HepG2 (cell line): Measurements from ENCODE around the gene CAMK1D. TPM values are rescaled to one million over a fixed set of nuclear protein-coding genes. Genes with fewer than 3 reads are reported as not detected.

ENCODE experiments used
- ATAC-seq: fragments of 200-7000 bp; cut with Tn5 transposase; 3 replicates; pipeline ENCODE4 v1.9.1; 2020; ENCODE audit warnings: mild to moderate bottlenecking, moderate library complexity
- BruUV-seq: library from RNA; stranded (reverse); fragments of 400-500 nt; replicated peaks from 2 replicates; lab custom pipeline; 2021; lab: Mats Ljungman, UMichigan
- CTCF ChIA-PET: fragments of 300-600 bp; formaldehyde crosslinking; extraction: SDS; loops from one replicate; lab custom pipeline; 2021; ENCODE audit warnings: low total read pairs, inconsistent platforms, low intra/inter-chr PET ratio; lab: Yijun Ruan, JAX
- POLR2A ChIA-PET: fragments of 350-600 bp; sonication (Branson Sonifier 250); formaldehyde crosslinking; loops from one replicate; lab custom pipeline; 2020; ENCODE audit warnings: antibody characterized with exemption, inconsistent platforms; lab: Yijun Ruan, JAX
- DNase-seq: peaks from one replicate; pipeline ENCODE4 v3.0.0-alpha.2; 2015; ENCODE audit warnings: low spot score
- FAIRE-seq: peaks from 3 replicates; lab custom pipeline; 2011; peaks lifted over from hg19 to GRCh38; lab: Jason Lieb, UNC
- H2AFZ ChIP-seq: one replicate; pipeline ENCODE4 v1.6.1; 2011; ENCODE audit warnings: low read length, inconsistent platforms
- H3K27ac ChIP-seq: fragments of 300-600 bp; 3 replicates; pipeline ENCODE4 v1.8.0; 2011; ENCODE audit warnings: mixed run types, mild to moderate bottlenecking, mixed read lengths, low read length, inconsistent platforms; ENCODE audit not compliant: insufficient read depth; ENCODE audit errors: extremely low read length
- H3K27me3 ChIP-seq, 2 experiments: fragments of 200-600 bp in 1 of 2; 2 replicates in 1 of 2; 3 replicates in 1 of 2; pipeline versions ENCODE4 v1.6.0 to v1.8.0; 2011; ENCODE audit warnings: low read length in 2 of 2, mild to moderate bottlenecking in 2 of 2, moderate library complexity in 2 of 2, inconsistent platforms in 1 of 2; ENCODE audit not compliant: insufficient read depth in 2 of 2, control insufficient read depth in 1 of 2
- H3K36me3 ChIP-seq, 2 experiments: fragments of 200-600 bp in 1 of 2; replicated peaks in 1 of 2; 2 replicates in 1 of 2; 3 replicates in 1 of 2; pipeline versions ENCODE4 v1.5.1 to v1.8.0; 2011; ENCODE audit warnings: low read length in 2 of 2, inconsistent platforms in 1 of 2; ENCODE audit not compliant: insufficient read depth in 2 of 2, control insufficient read depth in 1 of 2
- H3K4me1 ChIP-seq: 2 replicates; pipeline ENCODE4 v1.5.1; 2012; ENCODE audit warnings: low read length, inconsistent platforms; ENCODE audit not compliant: insufficient read depth
- H3K4me2 ChIP-seq: 2 replicates; pipeline ENCODE4 v1.6.0; 2011; ENCODE audit warnings: low read depth, low read length, inconsistent platforms
- H3K4me3 ChIP-seq, 3 experiments: fragments of 200-600 bp in 1 of 3; sonication (generic), shearing (Covaris generic) in 1 of 3; replicated peaks in 1 of 3; 2 replicates each; pipeline ENCODE4 v1.5.1; 2011 to 2016; ENCODE audit warnings: low read length in 3 of 3, inconsistent platforms in 2 of 3, low read depth in 2 of 3, mild to moderate bottlenecking in 2 of 3, control low read depth in 1 of 3, mixed read lengths in 1 of 3; ENCODE audit not compliant: insufficient read depth in 1 of 3
- H3K79me2 ChIP-seq: one replicate; pipeline ENCODE4 v1.6.1; 2011; ENCODE audit warnings: low read length, inconsistent platforms; ENCODE audit not compliant: insufficient read depth
- H3K9ac ChIP-seq: 2 replicates; pipeline ENCODE4 v1.6.0; 2011; ENCODE audit warnings: mild to moderate bottlenecking, low read depth, low read length, inconsistent platforms; ENCODE audit not compliant: insufficient read depth
- H3K9me3 ChIP-seq: 2 replicates; pipeline ENCODE4 v1.5.1; 2012; ENCODE audit warnings: mild to moderate bottlenecking, low read length
- H4K20me1 ChIP-seq: 2 replicates; pipeline ENCODE4 v1.6.0; 2011; ENCODE audit warnings: inconsistent platforms, mild to moderate bottlenecking, low read length, moderate library complexity; ENCODE audit not compliant: insufficient read depth
- MIER2 ChIP-seq: IDR thresholded peaks from 2 replicates; pipeline ENCODE4 v1.6.1; 2016; ENCODE audit warnings: missing biosample characterization, missing genetic modification reagents
- SPEN ChIP-seq: sonication (generic); formaldehyde crosslinking; IDR thresholded peaks from 2 replicates; pipeline ENCODE4 v1.5.1; 2020; ENCODE audit warnings: low read depth, mild to moderate bottlenecking, missing genetic modification reagents
- THAP11 ChIP-seq: IDR thresholded peaks from 2 replicates; pipeline ENCODE4 v1.6.1; 2016; ENCODE audit warnings: missing biosample characterization, missing genetic modification reagents
- ZBTB7B ChIP-seq: sonication (generic); formaldehyde crosslinking; IDR thresholded peaks from 2 replicates; pipeline ENCODE4 v1.4.0; 2020; ENCODE audit warnings: missing genetic modification reagents
- ZNF3 ChIP-seq: IDR thresholded peaks from 2 replicates; pipeline ENCODE4 v1.7.0; 2017; ENCODE audit warnings: inconsistent platforms
- ZNF891 ChIP-seq: sonication (generic); formaldehyde crosslinking; IDR thresholded peaks from 2 replicates; pipeline ENCODE4 v1.5.0; 2020; ENCODE audit warnings: mild to moderate bottlenecking, missing genetic modification reagents
- WGBS: methylation state at CpG from one replicate; pipeline ENCODE4 v1.1.6; 2017; ENCODE audit warnings: low lambda C conversion rate; 5-methylcytosine and 5-hydroxymethylcytosine counted together
- in situ Hi-C: cut with HindIII; loops from 2 replicates; pipeline ENCODE4 v1.10.0; 2017; ENCODE audit warnings: low pct_unique_long_range_greater_than_20kb; ENCODE audit not compliant: extremely low pct_ligation_motif_present
- intact Hi-C: fragments of 100-400 bp; cut with micrococcal nuclease; formaldehyde crosslinking; loops from one replicate; pipeline ENCODE4 v1.10.0; 2022; ENCODE audit not compliant: unreplicated experiment
- polyA plus RNA-seq, 8 experiments: library from polyadenylated mRNA; depleted of rRNA in 3 of 8; stranded (reverse) in 7 of 8; unstranded in 1 of 8; fragments of >200 nt; fragmentation: Illumina TruSeq in 4 of 8; extraction: Trizol in 4 of 8; gene quantifications; 2 replicates each; pipeline versions ENCODE4 v1.2.1 to v1.2.3, GENCODE V29; 2011 to 2016; ENCODE audit warnings: low read depth in 4 of 8, missing spikeins in 1 of 8, mixed read lengths in 1 of 8; ENCODE audit not compliant: insufficient read depth in 1 of 8
- total RNA-seq, 5 experiments: library from RNA; depleted of rRNA; stranded (reverse); fragments of >200 nt; fragmentation: Illumina TruSeq; extraction: Trizol; gene quantifications; 2 replicates each; pipeline ENCODE4 v1.2.3, GENCODE V29; 2016; ENCODE audit warnings: low read depth in 1 of 5
- TF ChIP-seq, protein P1 (sequence below): IDR thresholded peaks from 2 replicates; pipeline ENCODE4 v1.6.1; 2016; ENCODE audit warnings: missing compliant biosample characterization, missing genetic modification reagents, borderline replicate concordance
- TF ChIP-seq, protein P2 (sequence below): IDR thresholded peaks from 2 replicates; pipeline ENCODE4 v1.6.1; 2016
- TF ChIP-seq, protein P3 (sequence below): sonication (generic); formaldehyde crosslinking; IDR thresholded peaks from 2 replicates; pipeline ENCODE4 v1.4.0; 2020; ENCODE audit warnings: missing genetic modification reagents, borderline replicate concordance

Gene CAMK1D
- total and polyA plus RNA-seq, 2 of the 13 experiments (the other 11 are each of a cell fraction or from before 2014, with no cell fraction given) = under 0.01 TPM; not detected in 1

DNA sequence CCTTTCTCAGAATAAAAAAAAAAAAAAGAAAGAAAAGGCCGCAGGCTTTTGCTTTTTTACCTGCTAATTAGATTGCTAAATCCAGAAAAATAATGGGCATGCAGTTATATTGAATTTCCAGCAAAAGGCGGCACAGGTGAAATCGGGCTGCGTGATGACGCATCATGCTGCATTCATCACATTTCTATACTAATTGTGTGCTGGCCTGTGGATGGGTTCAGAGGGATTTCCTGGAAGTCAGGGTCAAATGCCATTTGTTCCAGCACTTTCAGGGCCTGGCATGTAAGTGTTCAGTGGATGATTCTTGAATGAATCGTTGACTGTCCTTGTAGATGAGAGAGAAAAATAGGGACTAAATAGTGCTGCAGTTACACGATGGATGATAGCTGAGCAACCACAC, 292.7 kb downstream of the CAMK1D start:
- 63% methylated on average over 7 of the region's 7 CpGs for WGBS
- DNase-seq (no peak), FAIRE-seq (no peak), ATAC-seq (no peak)
- Histone ChIP-seq H3K4me2 (no peak overlapping the region), H3K4me1 (no peaks in the 10 kb centered on the region), H3K36me3 (no peaks in the 10 kb centered on the region), H3K79me2 (no peaks in the 10 kb centered on the region), H3K4me3 (no peak overlapping the region), H3K27ac (no peak overlapping the region), H3K9me3 (no peaks in the 10 kb centered on the region), H4K20me1 (no peaks in the 10 kb centered on the region), H3K27me3 (peaks cover 0 to 6% of the 10 kb centered on the region in 2 experiments; a peak in 1 of 5 replicates), H3K9ac (no peak overlapping the region), H2AFZ (no peak overlapping the region)
- no TSS peak for BruUV-seq
- in situ Hi-C loops (no loop called here), intact Hi-C loops (no loop called here)
- TF ChIP-seq, protein P1, sequence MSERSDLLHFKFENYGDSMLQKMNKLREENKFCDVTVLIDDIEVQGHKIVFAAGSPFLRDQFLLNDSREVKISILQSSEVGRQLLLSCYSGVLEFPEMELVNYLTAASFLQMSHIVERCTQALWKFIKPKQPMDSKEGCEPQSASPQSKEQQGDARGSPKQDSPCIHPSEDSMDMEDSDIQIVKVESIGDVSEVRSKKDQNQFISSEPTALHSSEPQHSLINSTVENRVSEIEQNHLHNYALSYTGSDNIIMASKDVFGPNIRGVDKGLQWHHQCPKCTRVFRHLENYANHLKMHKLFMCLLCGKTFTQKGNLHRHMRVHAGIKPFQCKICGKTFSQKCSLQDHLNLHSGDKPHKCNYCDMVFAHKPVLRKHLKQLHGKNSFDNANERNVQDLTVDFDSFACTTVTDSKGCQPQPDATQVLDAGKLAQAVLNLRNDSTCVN (CRISPR knock-in tag) = no peak
- TF ChIP-seq, protein P2, sequence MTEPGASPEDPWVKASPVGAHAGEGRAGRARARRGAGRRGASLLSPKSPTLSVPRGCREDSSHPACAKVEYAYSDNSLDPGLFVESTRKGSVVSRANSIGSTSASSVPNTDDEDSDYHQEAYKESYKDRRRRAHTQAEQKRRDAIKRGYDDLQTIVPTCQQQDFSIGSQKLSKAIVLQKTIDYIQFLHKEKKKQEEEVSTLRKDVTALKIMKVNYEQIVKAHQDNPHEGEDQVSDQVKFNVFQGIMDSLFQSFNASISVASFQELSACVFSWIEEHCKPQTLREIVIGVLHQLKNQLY = no peak
- TF ChIP-seq ZNF3 = no peak
- TF ChIP-seq MIER2 (CRISPR knock-in tag) = no peak
- no peak for TF ChIP-seq ZBTB7B (CRISPR knock-in tag)
- ChIA-PET POLR2A (no interaction called here), CTCF (no interaction called here)

DNA sequence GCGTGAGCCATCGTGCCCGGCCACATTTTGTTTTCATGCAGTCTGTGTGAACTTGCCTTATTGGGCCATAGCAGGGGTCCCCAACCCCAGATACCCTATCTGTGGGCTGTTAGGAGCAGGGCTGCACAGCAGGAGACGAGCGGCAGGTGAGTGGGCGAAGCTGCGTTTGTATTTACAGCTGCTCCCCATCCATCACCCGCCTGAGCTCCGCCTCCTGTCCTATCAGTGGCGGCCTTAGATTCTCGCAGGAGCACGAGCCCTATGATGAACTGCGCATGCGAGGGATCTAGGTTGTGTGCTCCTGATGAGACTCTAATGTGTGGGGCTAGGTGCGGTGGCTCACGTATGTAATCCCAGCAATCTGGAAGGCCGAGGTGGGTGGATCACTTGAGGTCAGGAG, 293.9 kb downstream of the CAMK1D start:
- FAIRE-seq (no peak), ATAC-seq (no peak), DNase-seq (no peak)
- POLR2A ChIA-PET = no interaction called here
- WGBS = 66% methylated on average over 17 of the region's 17 CpGs
- CTCF ChIA-PET = no interaction called here
- no peaks in the 10 kb centered on the region for H4K20me1 ChIP-seq
- H3K27ac ChIP-seq = no peak overlapping the region
- no peak overlapping the region for H2AFZ ChIP-seq
- BruUV-seq = no TSS peak
- H3K9ac ChIP-seq = no peak overlapping the region
- intact Hi-C loops = no loop called here
- H3K27me3 ChIP-seq = peaks cover 0 to 6% of the 10 kb centered on the region in 2 experiments; a peak in 1 of 5 replicates
- no peaks in the 10 kb centered on the region for H3K36me3 ChIP-seq
- no peaks in the 10 kb centered on the region for H3K4me1 ChIP-seq
- H3K4me2 ChIP-seq = no peak overlapping the region
- H3K9me3 ChIP-seq = no peaks in the 10 kb centered on the region
- no peaks in the 10 kb centered on the region for H3K79me2 ChIP-seq
- no peak overlapping the region for H3K4me3 ChIP-seq
- in situ Hi-C loops = no loop called here
- TF ChIP-seq SPEN (CRISPR knock-in tag) (no peak), ZNF891 (CRISPR knock-in tag) (no peak), THAP11 (CRISPR knock-in tag) (no peak)
- TF ChIP-seq, protein P3, sequence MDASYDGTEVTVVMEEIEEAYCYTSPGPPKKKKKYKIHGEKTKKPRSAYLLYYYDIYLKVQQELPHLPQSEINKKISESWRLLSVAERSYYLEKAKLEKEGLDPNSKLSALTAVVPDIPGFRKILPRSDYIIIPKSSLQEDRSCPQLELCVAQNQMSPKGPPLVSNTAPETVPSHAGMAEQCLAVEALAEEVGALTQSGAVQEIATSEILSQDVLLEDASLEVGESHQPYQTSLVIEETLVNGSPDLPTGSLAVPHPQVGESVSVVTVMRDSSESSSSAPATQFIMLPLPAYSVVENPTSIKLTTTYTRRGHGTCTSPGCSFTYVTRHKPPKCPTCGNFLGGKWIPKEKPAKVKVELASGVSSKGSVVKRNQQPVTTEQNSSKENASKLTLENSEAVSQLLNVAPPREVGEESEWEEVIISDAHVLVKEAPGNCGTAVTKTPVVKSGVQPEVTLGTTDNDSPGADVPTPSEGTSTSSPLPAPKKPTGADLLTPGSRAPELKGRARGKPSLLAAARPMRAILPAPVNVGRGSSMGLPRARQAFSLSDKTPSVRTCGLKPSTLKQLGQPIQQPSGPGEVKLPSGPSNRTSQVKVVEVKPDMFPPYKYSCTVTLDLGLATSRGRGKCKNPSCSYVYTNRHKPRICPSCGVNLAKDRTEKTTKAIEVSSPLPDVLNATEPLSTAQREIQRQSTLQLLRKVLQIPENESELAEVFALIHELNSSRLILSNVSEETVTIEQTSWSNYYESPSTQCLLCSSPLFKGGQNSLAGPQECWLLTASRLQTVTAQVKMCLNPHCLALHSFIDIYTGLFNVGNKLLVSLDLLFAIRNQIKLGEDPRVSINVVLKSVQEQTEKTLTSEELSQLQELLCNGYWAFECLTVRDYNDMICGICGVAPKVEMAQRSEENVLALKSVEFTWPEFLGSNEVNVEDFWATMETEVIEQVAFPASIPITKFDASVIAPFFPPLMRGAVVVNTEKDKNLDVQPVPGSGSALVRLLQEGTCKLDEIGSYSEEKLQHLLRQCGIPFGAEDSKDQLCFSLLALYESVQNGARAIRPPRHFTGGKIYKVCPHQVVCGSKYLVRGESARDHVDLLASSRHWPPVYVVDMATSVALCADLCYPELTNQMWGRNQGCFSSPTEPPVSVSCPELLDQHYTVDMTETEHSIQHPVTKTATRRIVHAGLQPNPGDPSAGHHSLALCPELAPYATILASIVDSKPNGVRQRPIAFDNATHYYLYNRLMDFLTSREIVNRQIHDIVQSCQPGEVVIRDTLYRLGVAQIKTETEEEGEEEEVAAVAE (CRISPR knock-in tag) = no peak
